Activated CD4-positive, alpha-beta T cell treated with anti-CD3 and anti-CD28 coated beads for 4 hours (primary cell): ENCODE measurements around the gene RNF103.

Experiments used
- DNase-seq, 2 donors: peaks; one replicate each; pipeline ENCODE4 v3.0.0-alpha.2; 2020

RNF103 gene

DNA sequence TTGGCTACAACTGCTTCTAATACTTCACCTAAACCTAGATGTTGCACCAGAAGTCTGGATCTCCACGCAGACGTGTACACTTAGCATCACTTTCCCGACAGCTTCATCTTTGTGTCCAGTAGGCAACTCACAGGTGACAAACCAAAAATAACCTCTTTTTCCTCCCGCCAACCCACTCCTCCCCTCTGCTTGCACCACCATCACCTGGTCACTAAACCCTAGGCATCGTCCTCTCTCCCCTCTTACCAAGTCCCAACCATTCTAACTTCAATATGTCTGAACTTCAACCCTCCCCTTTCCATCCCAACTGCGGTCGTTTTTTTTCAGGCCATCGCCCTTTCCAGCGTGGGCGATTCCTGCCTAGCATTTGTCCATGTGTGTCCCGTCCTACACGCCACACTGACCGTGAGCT is 60.0 kb downstream of the RNF103 start:
- no peak for DNase-seq

DNA sequence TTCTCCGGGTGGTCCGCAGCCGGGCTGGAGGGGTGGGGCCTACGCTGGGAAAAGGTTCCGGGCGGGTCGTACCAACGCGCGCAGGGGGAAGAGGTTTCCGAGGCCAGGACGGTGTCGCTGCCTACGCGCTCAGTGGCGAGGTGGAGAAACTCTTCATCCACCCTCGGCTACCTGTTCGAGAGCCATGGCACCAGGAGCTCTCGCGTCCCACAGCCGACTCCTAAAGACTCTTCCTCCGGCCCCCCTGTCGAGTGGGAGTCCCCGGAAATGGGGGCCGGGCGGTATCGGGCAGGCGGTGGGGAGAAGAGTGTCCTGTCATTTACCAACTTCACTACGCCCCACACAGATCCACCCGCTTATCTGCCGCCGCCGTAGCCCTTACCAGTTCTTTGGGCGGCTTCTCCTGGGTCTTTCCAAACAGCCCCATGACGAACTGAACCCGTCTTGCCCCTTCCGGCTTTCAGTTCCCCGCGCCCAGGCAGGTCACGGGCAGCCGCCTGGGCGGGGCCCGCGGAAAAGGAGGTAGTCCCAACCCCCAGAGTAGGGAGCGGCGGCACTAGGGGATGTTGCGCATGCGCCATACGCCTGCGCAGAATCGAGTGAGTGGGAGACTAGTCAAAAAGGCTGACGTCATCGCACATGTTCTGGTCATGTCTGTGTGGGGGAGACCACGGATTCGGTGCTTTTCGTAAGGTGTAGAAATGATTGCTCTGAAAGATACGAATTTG is 60.6 kb downstream of the RNF103 start, which contains the start of gene CHMP3:
Gene CHMP3, minus strand, starts transcription at position 522 of the 728 bp plus-strand sequence. Its CDS starts 95 bp downstream, at position 427.
- DNase-seq: peak; percentile 96

DNA sequence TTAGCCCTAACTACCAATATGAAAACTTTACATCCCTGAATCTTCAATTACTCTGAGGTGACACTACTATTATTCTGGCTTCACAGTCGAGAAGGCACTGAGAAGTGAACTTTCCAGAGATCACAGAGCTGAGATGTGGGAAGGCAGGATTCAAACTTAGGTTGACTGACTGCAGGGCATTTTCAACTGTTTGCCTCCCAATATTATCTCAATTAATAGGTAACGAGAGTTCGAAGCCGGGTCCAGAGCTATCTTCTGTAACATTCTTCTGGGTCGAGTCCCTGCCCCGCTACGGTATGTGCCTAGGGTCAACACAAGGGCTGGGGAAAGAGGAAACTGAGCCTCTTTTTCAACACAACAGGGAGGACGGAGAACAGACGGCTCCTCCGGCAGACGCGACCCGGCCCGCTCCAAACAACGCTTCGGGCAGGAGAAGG is 61.2 kb downstream of the RNF103 start:
- no peak for DNase-seq

DNA sequence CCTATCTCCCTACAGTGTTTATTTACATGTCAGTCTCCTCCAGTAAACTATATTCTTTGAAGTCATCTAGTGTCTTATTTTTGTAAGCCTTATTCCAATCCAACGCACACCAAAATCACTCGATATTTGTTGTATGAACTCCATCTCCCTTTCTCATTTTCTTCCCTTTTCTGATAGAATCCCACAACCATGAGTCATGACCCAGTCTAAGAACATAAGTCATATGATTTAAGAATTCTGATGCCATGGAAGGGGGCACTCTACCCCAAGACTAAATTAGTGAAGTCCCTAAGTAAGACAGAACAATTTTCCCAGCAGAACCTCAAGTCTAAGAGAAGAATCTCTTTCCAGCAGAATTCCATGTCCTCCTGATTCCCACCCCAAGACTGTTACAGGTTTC is 65.8 kb downstream of the RNF103 start:
- DNase-seq: no peak

DNA sequence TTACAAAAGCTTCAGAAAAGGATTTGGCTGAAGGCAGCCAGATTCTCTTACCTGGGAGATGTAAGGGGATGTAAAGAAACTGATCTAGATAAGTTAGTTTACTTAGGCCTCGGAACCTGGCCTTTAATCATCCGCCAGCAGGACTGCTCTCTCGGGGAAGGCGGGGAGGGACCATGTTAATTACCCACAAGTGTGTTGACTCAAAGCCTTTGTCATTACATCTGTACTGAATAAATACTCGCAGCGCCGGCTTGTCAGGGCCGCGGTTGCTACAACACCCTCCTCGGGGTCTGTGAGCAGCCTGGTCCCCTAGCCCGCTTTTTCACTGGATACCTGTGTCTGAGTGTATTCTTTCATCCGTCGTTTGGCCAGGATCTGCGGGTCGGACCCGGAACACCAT is 67.2 kb downstream of the RNF103 start:
- DNase-seq: no peak
